Mucosa of rectum (tissue), 2 donors: ENCODE data around the gene TNFRSF12A.
A peak's percentile ranks its signal among the peaks of the same experiment; 100 is the strongest.

ENCODE experiments used
- H3K27ac ChIP-seq, 2 donors: one replicate each; pipeline ENCODE4 v1.7.0; 2013; ENCODE audit warnings: inconsistent platforms in 2 of 2, low read depth in 2 of 2, low read length in 2 of 2
- H3K27me3 ChIP-seq, 2 donors: one replicate each; pipeline ENCODE4 v1.7.0; 2013; ENCODE audit warnings: low read length in 2 of 2; ENCODE audit not compliant: control insufficient read depth in 2 of 2, insufficient read depth in 2 of 2
- H3K36me3 ChIP-seq, 2 donors: one replicate each; pipeline ENCODE4 v1.7.0; 2013; ENCODE audit warnings: low read length in 2 of 2; ENCODE audit not compliant: control insufficient read depth in 2 of 2, insufficient read depth in 2 of 2
- H3K4me1 ChIP-seq, 2 donors: one replicate each; pipeline ENCODE4 v1.7.0; 2013; ENCODE audit warnings: low read length in 2 of 2, mild to moderate bottlenecking in 1 of 2; ENCODE audit not compliant: control insufficient read depth in 2 of 2, insufficient read depth in 2 of 2
- H3K4me3 ChIP-seq, 2 donors: one replicate each; pipeline ENCODE4 v1.7.0; 2013; ENCODE audit warnings: low read length in 2 of 2
- H3K9ac ChIP-seq, 2 donors: one replicate each; pipeline ENCODE4 v1.7.0; 2013; ENCODE audit warnings: low read length in 2 of 2, low read depth in 1 of 2, mild to moderate bottlenecking in 1 of 2
- H3K9me3 ChIP-seq, 2 donors: one replicate each; pipeline ENCODE4 v1.7.0; 2013; ENCODE audit warnings: low read length in 2 of 2; ENCODE audit not compliant: control insufficient read depth in 2 of 2
- donor health status: healthy.
- donor health status: Normal muscosa, but diverticular disease.

Gene TNFRSF12A

DNA sequence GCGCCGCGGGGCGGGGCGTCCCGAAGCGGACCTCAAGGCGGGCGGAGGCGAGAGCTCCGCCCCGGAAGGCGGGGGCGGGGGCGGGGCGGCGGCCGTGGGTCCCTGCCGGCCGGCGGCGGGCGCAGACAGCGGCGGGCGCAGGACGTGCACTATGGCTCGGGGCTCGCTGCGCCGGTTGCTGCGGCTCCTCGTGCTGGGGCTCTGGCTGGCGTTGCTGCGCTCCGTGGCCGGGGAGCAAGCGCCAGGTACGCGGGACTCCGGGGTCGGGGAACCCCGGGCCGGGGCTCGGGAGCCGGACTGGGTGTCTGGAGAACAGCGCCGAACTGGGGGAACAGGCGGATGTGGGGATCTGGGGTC is at the start of gene TNFRSF12A:
Gene TNFRSF12A (plus strand): TSS at position 122 of the 357 bp plus-strand sequence. CDS start 30 bp downstream, at position 152.
- Histone ChIP-seq H3K4me1 (peaks cover 36 to 37% of the 10 kb centered on the region in 2 donors), H3K27me3 (peaks cover 0 to 5% of the 10 kb centered on the region in 2 donors), H3K36me3 (no peaks in the 10 kb centered on the region), H3K27ac (peak within 1 kb of the TSS; percentile 79 to 90), H3K9ac (peak within 1 kb of the TSS; percentile 68 to 84), H3K9me3 (no peaks in the 10 kb centered on the region), H3K4me3 (peak within 1 kb of the TSS; percentile 75 to 84)

GRCh38 chr16:2970563-2970962 is 49.6 kb upstream of the TNFRSF12A start:
- H3K4me3 ChIP-seq, result peak overlapping the region in 1 of 2 donors; percentile 78
- peaks cover 16 to 30% of the 10 kb centered on the region in 2 donors for H3K4me1 ChIP-seq
- H3K9ac ChIP-seq, result peak overlapping the region in 1 of 2 donors; percentile 75
- H3K27me3 ChIP-seq, result peaks cover 16% of the 10 kb centered on the region in 2 donors
- no peak overlapping the region for H3K27ac ChIP-seq
- no peaks in the 10 kb centered on the region for H3K9me3 ChIP-seq
- no peaks in the 10 kb centered on the region for H3K36me3 ChIP-seq

DNA sequence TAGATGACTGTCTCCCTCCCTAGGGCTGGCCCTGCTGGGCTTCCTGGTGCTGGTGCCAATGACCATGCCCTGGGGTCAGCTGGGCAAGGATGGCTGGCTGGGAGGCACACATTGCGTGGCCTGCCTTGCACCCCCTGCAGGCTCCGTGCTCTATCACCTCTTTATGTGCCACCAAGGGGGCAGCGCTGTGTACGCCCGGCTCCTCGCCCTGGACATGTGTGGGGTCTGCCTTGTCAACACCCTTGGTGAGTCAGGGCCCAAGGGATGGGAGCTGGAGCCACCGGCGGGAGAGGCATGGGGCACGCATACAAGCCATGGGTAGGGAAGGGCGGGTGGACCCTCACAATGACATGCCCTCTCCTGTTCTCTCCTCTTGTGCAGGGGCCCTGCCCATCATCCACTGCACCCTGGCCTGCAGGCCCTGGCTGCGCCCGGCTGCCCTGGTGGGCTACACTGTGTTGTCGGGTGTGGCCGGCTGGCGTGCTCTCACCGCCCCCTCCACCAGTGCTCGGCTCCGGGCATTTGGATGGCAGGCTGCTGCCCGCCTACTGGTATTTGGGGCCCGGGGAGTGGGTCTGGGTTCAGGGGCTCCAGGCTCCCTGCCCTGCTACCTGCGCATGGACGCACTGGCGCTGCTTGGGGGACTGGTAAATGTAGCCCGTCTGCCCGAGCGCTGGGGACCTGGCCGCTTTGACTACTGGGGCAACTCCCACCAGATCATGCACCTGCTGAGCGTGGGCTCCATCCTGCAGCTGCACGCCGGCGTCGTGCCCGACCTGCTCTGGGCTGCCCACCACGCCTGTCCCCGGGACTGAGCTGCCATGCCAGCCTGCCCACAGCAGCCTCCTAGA is 48.8 kb upstream of the TNFRSF12A start:
- Histone ChIP-seq H3K9me3 (no peaks in the 10 kb centered on the region), H3K36me3 (no peaks in the 10 kb centered on the region), H3K4me1 (peaks cover 16 to 27% of the 10 kb centered on the region in 2 donors), H3K4me3 (no peak overlapping the region), H3K9ac (no peak overlapping the region), H3K27ac (no peak overlapping the region), H3K27me3 (peaks cover 8% of the 10 kb centered on the region in 2 donors)

GRCh38 chr16:2971985-2972784 is 48.0 kb upstream of the TNFRSF12A start:
- H3K4me3 ChIP-seq, result no peak overlapping the region
- H3K27ac ChIP-seq, result no peak overlapping the region
- peaks cover 6 to 8% of the 10 kb centered on the region in 2 donors for H3K27me3 ChIP-seq
- H3K36me3 ChIP-seq, result no peaks in the 10 kb centered on the region
- H3K9ac ChIP-seq, result no peak overlapping the region
- H3K4me1 ChIP-seq, result peaks cover 16 to 24% of the 10 kb centered on the region in 2 donors
- H3K9me3 ChIP-seq, result no peaks in the 10 kb centered on the region

- Histone ChIP-seq H3K9me3 (no peaks in the 10 kb centered on the region), H3K4me3 (no peak overlapping the region), H3K36me3 (no peaks in the 10 kb centered on the region), H3K4me1 (peaks cover 21 to 23% of the 10 kb centered on the region in 2 donors), H3K9ac (no peak overlapping the region), H3K27me3 (peaks cover 0 to 2% of the 10 kb centered on the region in 2 donors), H3K27ac (no peak overlapping the region)
These were observed 47.1 kb upstream of the TNFRSF12A start for GRCh38 chr16:2973093-2973492.

DNA sequence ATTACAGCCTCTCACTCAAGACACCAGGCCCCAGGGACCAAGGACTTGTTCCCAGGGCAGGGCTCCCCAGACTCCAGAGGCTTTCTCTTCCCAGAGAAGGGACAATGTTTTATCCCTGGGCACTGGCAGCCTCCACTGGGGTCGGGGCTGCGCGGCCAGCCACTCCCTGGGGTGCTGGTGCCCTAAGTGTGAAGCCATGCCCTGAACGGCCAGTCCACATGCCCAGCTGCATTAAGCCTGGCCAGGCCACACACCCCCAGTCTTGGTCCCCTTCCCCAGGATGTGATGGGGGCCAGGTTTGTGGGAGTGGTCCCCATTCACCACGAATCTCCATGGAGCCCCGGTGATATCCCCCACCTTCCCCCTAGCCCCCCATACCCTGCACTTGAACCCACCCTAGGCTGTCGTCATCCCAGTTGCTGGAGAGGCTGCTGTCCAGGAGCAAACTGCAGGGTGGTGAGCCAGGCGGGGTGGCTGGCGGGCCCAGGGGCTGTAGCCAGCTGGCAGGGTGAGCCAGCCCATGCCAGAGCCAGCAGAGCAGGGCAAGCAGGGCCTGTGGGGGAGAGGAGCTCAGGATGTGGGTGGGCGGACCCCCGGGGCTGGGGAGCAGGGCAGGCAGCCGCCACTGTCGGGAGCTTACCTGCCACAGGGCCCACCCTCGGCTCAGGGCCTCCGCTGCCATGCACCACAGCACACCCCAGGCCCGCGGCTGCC is 46.4 kb upstream of the TNFRSF12A start:
- Histone ChIP-seq H3K4me3 (no peak overlapping the region), H3K9me3 (no peaks in the 10 kb centered on the region), H3K36me3 (no peaks in the 10 kb centered on the region), H3K4me1 (peaks cover 14 to 16% of the 10 kb centered on the region in 2 donors), H3K9ac (no peak overlapping the region), H3K27ac (no peak overlapping the region), H3K27me3 (no peaks in the 10 kb centered on the region)

DNA sequence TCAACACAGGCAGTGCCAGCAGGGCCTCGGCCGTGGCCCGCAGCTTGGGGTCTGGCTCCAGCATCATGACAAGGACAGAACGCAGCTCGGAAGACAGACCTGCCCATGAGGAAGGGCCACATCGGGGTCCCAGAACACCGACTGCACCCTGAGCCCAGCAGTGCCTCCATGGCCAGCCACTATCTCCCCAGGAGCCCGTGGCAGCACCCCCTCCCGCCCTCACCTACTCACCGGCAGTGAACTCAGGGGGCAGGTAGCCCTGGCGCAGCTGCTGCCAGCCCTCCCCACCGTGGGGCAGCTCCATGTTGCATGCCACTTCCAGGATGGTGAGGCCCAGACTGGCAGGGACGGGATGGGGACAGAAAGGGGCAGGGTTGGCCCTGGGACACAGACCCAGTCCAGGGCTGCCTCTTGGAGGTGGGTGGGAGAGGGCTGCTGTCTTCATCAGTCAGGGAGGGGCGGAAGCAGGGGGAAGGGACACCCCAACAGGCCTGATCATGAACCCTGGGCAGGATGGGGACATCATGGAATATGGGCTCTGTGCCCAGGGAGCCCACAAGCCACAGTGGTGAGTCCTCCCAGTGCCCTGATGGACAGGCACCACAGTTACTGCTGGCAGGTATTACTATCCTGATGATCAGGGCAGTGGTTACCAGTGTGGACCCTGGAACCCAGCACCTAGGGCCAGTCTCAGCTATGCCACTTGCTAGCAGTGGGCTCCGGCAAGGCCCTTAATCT is 45.7 kb upstream of the TNFRSF12A start:
- peaks cover 14 to 17% of the 10 kb centered on the region in 2 donors for H3K4me1 ChIP-seq
- no peak overlapping the region for H3K9ac ChIP-seq
- H3K9me3 ChIP-seq, result no peaks in the 10 kb centered on the region
- H3K36me3 ChIP-seq, result no peaks in the 10 kb centered on the region
- no peaks in the 10 kb centered on the region for H3K27me3 ChIP-seq
- H3K4me3 ChIP-seq, result no peak overlapping the region
- H3K27ac ChIP-seq, result no peak overlapping the region

- Histone ChIP-seq H3K27me3 (no peaks in the 10 kb centered on the region), H3K4me1 (peaks cover 10 to 17% of the 10 kb centered on the region in 2 donors), H3K9me3 (no peaks in the 10 kb centered on the region), H3K4me3 (no peak overlapping the region), H3K36me3 (no peaks in the 10 kb centered on the region), H3K9ac (no peak overlapping the region), H3K27ac (no peak overlapping the region)
These were observed 44.9 kb upstream of the TNFRSF12A start for GRCh38 chr16:2975161-2975795.

- no peaks in the 10 kb centered on the region for H3K36me3 ChIP-seq
- no peak overlapping the region for H3K4me3 ChIP-seq
- no peak overlapping the region for H3K27ac ChIP-seq
- H3K9me3 ChIP-seq, result no peaks in the 10 kb centered on the region
- H3K27me3 ChIP-seq, result no peaks in the 10 kb centered on the region
- no peak overlapping the region for H3K9ac ChIP-seq
- peaks cover 7 to 19% of the 10 kb centered on the region in 2 donors for H3K4me1 ChIP-seq
These were observed 44.0 kb upstream of the TNFRSF12A start for GRCh38 chr16:2976201-2976600.
